K562 (cell line): ENCODE results near the gene MARS1. TPM values are rescaled to one million over a fixed set of nuclear protein-coding genes. Genes with fewer than 3 reads are reported as not detected.
A peak's percentile ranks its signal among the peaks of the same experiment; 100 is the strongest.

Experiments
- FOXK2 ChIP-seq, 2 experiments: fragments of 450-650 bp; IDR thresholded peaks in 1 of 2; conservative IDR thresholded peaks in 1 of 2; 2 replicates each; pipeline ENCODE4 v1.6.1; 2016; ENCODE audit warnings: low read depth in 2 of 2, mild to moderate bottlenecking in 1 of 2
- HNRNPLL ChIP-seq: fragments of 200-400 bp; formaldehyde crosslinking; IDR thresholded peaks from 2 replicates; pipeline ENCODE4 v1.6.1; 2017; ENCODE audit warnings: low read length, low read depth, mild to moderate bottlenecking; ENCODE audit not compliant: poor library complexity, severe bottlenecking
- NFRKB ChIP-seq: fragments of 450-650 bp; IDR thresholded peaks from 2 replicates; pipeline ENCODE4 v1.6.1; 2016; ENCODE audit warnings: low read depth
- NR4A1 ChIP-seq, 2 experiments: fragments of 250-450 bp in 1 of 2; fragments of 450-650 bp in 1 of 2; sonication (Bioruptor Pico) in 1 of 2; IDR thresholded peaks; 2 replicates each; pipeline versions ENCODE4 v1.4.0 to v1.6.1; 2016 to 2020; ENCODE audit warnings: mild to moderate bottlenecking in 2 of 2, missing compliant biosample characterization in 1 of 2, missing genetic modification characterization in 1 of 2, moderate library complexity in 1 of 2
- SPI1 ChIP-seq: IDR thresholded peaks from 2 replicates; pipeline ENCODE4 v1.6.1; 2011; ENCODE audit warnings: low read depth, low read length, control low read depth, borderline replicate concordance
- ZNF316 ChIP-seq: fragments of 450-650 bp; IDR thresholded peaks from 2 replicates; pipeline ENCODE4 v1.6.1; 2016
- ZNF318 ChIP-seq, 2 experiments: fragments of 450-650 bp; IDR thresholded peaks; 2 replicates each; pipeline ENCODE4 v1.6.1; 2016; ENCODE audit warnings: mild to moderate bottlenecking in 2 of 2, borderline replicate concordance in 1 of 2, low read depth in 1 of 2, moderate library complexity in 1 of 2
- polyA plus RNA-seq, 8 experiments: library from polyadenylated mRNA; depleted of rRNA in 4 of 8; stranded (reverse) in 5 of 8; unstranded in 3 of 8; fragments of >200 nt; fragmentation: Nextera tagmentation in 2 of 8; fragmentation: Illumina TruSeq in 1 of 8; extraction: Ambion mirVana in 2 of 8; extraction: Trizol in 1 of 8; gene quantifications; 2 replicates each; pipeline versions ENCODE4 v1.2.1 to v1.2.3, GENCODE V29; 2011 to 2014; ENCODE audit warnings: inconsistent platforms in 1 of 8, missing spikeins in 1 of 8
- total RNA-seq, 7 experiments: library from RNA; depleted of rRNA in 6 of 7; stranded (reverse); fragments of >200 nt in 6 of 7; fragmentation: Illumina TruSeq in 2 of 7; extraction: Trizol in 2 of 7; gene quantifications; 2 replicates each; pipeline versions ENCODE4 v1.2.1 to v1.2.3, GENCODE V29; 2011 to 2021; ENCODE audit warnings: low replicate concordance in 1 of 7
- TF ChIP-seq, protein P1 (sequence below): fragments of 450-650 bp; IDR thresholded peaks from 2 replicates; pipeline ENCODE4 v1.6.1; 2016; ENCODE audit warnings: low read depth, mild to moderate bottlenecking, moderate library complexity
- TF ChIP-seq, protein P2 (sequence below): sonication (generic); formaldehyde crosslinking; IDR thresholded peaks from 2 replicates; pipeline ENCODE4 v1.8.0; 2022; ENCODE audit warnings: missing genetic modification reagents, mild to moderate bottlenecking, moderate library complexity, borderline replicate concordance
- TF ChIP-seq, protein P3 (sequence below): fragments of 250-450 bp; sonication (Bioruptor Pico); IDR thresholded peaks from 2 replicates; pipeline ENCODE4 v1.4.0; 2020; ENCODE audit warnings: mild to moderate bottlenecking, moderate library complexity, borderline replicate concordance

Gene MARS1
- total and polyA plus RNA-seq, 9 of the 15 experiments (the other 6 are each of a cell fraction or from before 2014, with no cell fraction given), result 117 to 382 (median 220) TPM

DNA sequence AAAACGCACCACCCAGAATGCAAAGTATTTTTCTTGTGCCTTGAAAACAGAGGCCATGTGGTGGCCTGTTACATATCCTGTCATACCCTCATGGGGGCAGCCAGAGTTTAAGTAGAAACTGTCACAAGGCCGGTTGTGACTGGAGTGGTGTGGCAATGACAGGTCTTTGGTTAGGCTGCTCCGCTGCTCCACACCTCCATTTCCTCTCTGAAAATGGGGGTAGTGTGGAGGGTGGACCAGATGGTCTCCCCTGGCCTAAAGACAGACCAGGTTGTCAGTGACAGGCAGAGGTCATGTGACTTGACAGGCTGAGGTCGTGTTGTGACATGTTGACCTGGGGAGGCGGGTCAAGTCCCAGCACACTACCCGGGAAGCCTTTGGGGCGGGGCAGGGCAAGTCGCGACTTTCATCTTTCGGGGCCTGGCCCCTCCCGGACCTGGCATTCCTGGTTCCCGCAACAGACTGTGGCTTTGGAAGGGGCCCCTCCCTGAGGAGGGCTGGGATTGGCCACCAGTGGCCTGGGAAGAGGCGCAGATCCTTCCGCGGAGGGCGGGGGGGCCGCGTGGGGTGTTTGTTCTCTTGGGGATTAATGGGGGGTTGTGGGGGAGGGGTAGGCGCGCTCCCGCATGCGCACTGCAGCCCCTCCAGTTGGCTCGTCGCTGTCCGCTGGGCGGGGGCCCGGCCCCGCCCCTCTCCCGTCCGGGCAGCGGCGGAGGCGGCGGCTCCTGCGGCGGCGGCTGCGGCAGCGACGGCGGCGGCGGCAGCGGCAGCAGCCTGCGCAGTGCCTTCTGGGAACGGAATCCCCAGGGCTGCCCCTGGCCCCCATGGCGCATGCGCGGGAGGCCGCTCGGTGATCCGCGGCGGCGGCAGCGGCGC is 34.4 kb downstream of the MARS1 start, which contains the start of gene MBD6 (continued):
- peak; percentile 96 to 97 for TF ChIP-seq FOXK2 (conservative IDR thresholded peaks at IDR 0.05 in 1 of 2, IDR thresholded peaks at IDR 0.05 in 1 of 2; ENCODE audit: low read depth in 2 of 2)
- TF ChIP-seq, protein P1, sequence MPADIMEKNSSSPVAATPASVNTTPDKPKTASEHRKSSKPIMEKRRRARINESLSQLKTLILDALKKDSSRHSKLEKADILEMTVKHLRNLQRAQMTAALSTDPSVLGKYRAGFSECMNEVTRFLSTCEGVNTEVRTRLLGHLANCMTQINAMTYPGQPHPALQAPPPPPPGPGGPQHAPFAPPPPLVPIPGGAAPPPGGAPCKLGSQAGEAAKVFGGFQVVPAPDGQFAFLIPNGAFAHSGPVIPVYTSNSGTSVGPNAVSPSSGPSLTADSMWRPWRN, result peak; percentile 57; the same call in 1 of the 2 replicates
- TF ChIP-seq, protein P2, sequence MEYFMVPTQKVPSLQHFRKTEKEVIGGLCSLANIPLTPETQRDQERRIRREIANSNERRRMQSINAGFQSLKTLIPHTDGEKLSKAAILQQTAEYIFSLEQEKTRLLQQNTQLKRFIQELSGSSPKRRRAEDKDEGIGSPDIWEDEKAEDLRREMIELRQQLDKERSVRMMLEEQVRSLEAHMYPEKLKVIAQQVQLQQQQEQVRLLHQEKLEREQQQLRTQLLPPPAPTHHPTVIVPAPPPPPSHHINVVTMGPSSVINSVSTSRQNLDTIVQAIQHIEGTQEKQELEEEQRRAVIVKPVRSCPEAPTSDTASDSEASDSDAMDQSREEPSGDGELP, result peak; percentile 88; the same call in 1 of the 2 replicates
- TF ChIP-seq ZNF316, result no peak
- peak in 1 of 2 experiments; percentile 95; a peak in 2 of 4 replicates for TF ChIP-seq ZNF318 (IDR thresholded peaks at IDR 0.05; ENCODE audit: borderline replicate concordance in 1 of 2, low read depth in 1 of 2)
- peak; percentile 75; the same call in 1 of the 2 replicates for TF ChIP-seq NR4A1 (CRISPR knock-in tag; IDR thresholded peaks at IDR 0.05)
- TF ChIP-seq NR4A1 (tag; IDR thresholded peaks at IDR 0.05), result peak; percentile 87
- TF ChIP-seq, protein P3, sequence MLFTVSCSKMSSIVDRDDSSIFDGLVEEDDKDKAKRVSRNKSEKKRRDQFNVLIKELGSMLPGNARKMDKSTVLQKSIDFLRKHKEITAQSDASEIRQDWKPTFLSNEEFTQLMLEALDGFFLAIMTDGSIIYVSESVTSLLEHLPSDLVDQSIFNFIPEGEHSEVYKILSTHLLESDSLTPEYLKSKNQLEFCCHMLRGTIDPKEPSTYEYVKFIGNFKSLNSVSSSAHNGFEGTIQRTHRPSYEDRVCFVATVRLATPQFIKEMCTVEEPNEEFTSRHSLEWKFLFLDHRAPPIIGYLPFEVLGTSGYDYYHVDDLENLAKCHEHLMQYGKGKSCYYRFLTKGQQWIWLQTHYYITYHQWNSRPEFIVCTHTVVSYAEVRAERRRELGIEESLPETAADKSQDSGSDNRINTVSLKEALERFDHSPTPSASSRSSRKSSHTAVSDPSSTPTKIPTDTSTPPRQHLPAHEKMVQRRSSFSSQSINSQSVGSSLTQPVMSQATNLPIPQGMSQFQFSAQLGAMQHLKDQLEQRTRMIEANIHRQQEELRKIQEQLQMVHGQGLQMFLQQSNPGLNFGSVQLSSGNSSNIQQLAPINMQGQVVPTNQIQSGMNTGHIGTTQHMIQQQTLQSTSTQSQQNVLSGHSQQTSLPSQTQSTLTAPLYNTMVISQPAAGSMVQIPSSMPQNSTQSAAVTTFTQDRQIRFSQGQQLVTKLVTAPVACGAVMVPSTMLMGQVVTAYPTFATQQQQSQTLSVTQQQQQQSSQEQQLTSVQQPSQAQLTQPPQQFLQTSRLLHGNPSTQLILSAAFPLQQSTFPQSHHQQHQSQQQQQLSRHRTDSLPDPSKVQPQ, result no peak
- TF ChIP-seq NFRKB, result peak; percentile 87
- peak; percentile 54; the same call in 1 of the 2 replicates for TF ChIP-seq SPI1
- peak; percentile 20 for TF ChIP-seq HNRNPLL
